Testis (tissue), 3 donors: ENCODE data around the gene SMIM5. TPM values are rescaled to one million over a fixed set of nuclear protein-coding genes. Genes with fewer than 3 reads are reported as not detected.
A peak's percentile ranks its signal among the peaks of the same experiment; 100 is the strongest.

Experiments
- DNase-seq: peaks from one replicate; pipeline ENCODE4 v3.0.0-alpha.2; 2019
- H3K27ac ChIP-seq, 2 donors: fragments of 200-600 bp; sonication (generic); one replicate each; pipeline ENCODE4 v1.5.1; 2019
- H3K27me3 ChIP-seq: fragments of 200-600 bp; sonication (generic); one replicate; pipeline ENCODE4 v1.5.1; 2019
- H3K36me3 ChIP-seq: fragments of 200-600 bp; sonication (generic); one replicate; pipeline ENCODE4 v1.5.1; 2017; ENCODE audit warnings: low read depth; ENCODE audit errors: missing control alignments
- H3K4me1 ChIP-seq: fragments of 200-600 bp; sonication (generic); one replicate; pipeline ENCODE4 v1.5.1; 2019
- H3K4me3 ChIP-seq, 2 donors: fragments of 200-600 bp; sonication (generic); one replicate each; pipeline ENCODE4 v1.5.1; 2017 to 2019
- H3K9me3 ChIP-seq: fragments of 200-600 bp; sonication (generic); one replicate; pipeline ENCODE4 v1.5.1; 2017
- POLR2A ChIP-seq: fragments of 450-650 bp; IDR thresholded peaks from one replicate; pipeline ENCODE4 v1.6.1; 2017; ENCODE audit warnings: antibody characterized with exemption, mild to moderate bottlenecking, moderate library complexity
- WGBS, 2 donors: methylation state at CpG; one replicate each; pipeline ENCODE4 v1.1.5; 2018; 5-methylcytosine and 5-hydroxymethylcytosine counted together
- intact Hi-C: fragments of 100-400 bp; cut with DNase I; formaldehyde crosslinking; loops from one replicate; pipeline ENCODE4 v1.15.1; 2023; ENCODE audit warnings: low total_unique reads
- polyA plus RNA-seq: library from polyadenylated mRNA; stranded (reverse); fragments of 350-450 nt; fragmentation: Illumina TruSeq; extraction: RNeasy Lipid Tissue Mini Kit (QIAGEN cat#74804); gene quantifications from one replicate; pipeline ENCODE4 v1.2.3, GENCODE V29; 2014; ENCODE audit warnings: low read depth, low replicate concordance; ENCODE audit not compliant: insufficient read depth
- total RNA-seq, 2 donors: library from RNA; depleted of rRNA; stranded (reverse); fragments of >200 nt; gene quantifications; one replicate each; pipeline ENCODE4 v1.2.3, GENCODE V29; 2016
- TF ChIP-seq, protein P1 (sequence below), 3 experiments: fragments of 450-650 bp in 2 of 3; fragments of 200-600 bp in 1 of 3; sonication (generic) in 1 of 3; IDR thresholded peaks; one replicate each; pipeline ENCODE4 v1.5.1; 2016 to 2019; ENCODE audit warnings: antibody characterized with exemption in 3 of 3, mild to moderate bottlenecking in 2 of 3, moderate library complexity in 1 of 3

Gene SMIM5
- total and polyA plus RNA-seq, 3 donors from 2014 or later = 1.9 to 2.0 (median 2.0) TPM

DNA sequence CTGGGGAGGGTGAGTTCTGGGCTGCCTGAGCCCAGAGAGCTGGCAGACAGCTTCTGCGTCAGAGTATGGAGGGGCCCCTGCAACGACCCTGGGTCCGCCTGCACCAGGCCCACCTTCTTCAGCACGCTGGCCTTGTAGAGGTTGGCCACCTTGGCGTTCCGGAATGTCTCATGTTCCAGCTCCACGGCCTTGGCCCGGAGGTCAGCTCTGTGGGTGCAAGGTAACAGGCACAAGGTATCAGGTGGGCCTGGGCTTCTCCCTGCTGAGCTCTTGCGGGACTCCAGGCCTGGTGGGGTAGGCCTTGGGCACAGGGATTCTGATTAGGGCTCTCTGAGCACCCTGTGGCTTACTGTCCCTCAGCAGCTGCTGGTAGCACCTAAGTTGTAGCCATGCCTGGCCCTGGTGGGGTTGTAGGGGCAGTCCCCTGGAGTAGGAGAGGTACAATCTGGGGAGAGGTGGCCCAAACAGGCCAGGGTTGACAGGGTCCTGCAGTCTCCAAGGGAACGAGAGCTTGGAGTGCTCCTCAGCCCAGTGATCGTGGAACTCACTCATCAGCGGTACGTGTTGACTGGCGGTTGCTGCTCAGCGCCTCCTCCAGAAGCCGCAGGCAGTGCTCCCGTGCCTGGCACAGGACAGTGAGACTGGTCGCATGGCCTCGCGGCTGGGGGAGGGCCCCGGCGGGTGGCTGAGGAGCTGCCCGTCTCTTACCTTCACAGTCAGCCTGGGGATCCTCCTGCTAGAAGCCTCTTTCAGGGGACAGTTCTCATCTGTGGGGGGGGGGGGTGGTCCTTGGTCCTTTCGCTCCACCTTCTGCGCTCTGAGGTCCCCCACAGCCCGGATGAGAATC is 2.9 kb upstream of the SMIM5 start:
- Histone ChIP-seq H3K36me3 (no peaks in the 10 kb centered on the region), H3K4me3 (no peak overlapping the region), H3K27me3 (no peaks in the 10 kb centered on the region), H3K9me3 (no peaks in the 10 kb centered on the region), H3K4me1 (peaks cover 26% of the 10 kb centered on the region), H3K27ac (no peak overlapping the region)
- intact Hi-C loops = no loop called here
- WGBS, 2 donors = 79 to 80% methylated on average over 18 to 26 of the region's 26 CpGs
- no peak for DNase-seq
- TF ChIP-seq POLR2A = no peak
- TF ChIP-seq, protein P1, sequence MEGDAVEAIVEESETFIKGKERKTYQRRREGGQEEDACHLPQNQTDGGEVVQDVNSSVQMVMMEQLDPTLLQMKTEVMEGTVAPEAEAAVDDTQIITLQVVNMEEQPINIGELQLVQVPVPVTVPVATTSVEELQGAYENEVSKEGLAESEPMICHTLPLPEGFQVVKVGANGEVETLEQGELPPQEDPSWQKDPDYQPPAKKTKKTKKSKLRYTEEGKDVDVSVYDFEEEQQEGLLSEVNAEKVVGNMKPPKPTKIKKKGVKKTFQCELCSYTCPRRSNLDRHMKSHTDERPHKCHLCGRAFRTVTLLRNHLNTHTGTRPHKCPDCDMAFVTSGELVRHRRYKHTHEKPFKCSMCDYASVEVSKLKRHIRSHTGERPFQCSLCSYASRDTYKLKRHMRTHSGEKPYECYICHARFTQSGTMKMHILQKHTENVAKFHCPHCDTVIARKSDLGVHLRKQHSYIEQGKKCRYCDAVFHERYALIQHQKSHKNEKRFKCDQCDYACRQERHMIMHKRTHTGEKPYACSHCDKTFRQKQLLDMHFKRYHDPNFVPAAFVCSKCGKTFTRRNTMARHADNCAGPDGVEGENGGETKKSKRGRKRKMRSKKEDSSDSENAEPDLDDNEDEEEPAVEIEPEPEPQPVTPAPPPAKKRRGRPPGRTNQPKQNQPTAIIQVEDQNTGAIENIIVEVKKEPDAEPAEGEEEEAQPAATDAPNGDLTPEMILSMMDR (IDR thresholded peaks at IDR 0.05) = no peak

DNA sequence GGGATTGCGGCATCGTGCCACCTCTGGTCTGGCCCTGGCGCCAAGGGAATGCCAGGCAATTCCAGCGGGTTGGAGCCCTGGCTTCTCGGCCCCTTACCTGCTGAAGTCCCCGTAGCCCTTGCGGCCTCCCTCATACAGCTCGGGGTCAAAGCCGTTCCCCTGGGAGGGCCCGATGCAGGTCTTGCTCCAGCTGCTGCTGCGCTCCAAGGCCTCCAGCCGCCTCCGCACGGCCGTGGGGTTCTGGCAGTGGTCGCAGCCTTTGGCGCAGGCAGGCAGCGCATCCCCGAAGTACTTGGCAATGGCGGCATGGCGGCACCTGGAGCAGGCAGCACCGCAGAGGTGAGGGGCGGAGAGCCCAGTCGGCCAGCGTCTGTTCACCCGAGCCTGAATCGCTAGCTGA is 1.9 kb upstream of the SMIM5 start:
- TF ChIP-seq, protein P1 (IDR thresholded peaks at IDR 0.05) = no peak
- no peak for TF ChIP-seq POLR2A
- H3K36me3 ChIP-seq = no peaks in the 10 kb centered on the region
- no peak overlapping the region for H3K27ac ChIP-seq
- no peak overlapping the region for H3K4me3 ChIP-seq
- peaks cover 33% of the 10 kb centered on the region for H3K4me1 ChIP-seq
- intact Hi-C loops = no loop called here
- no peaks in the 10 kb centered on the region for H3K9me3 ChIP-seq
- no peak for DNase-seq
- 78 to 81% methylated on average over 5 to 27 of the region's 27 CpGs for WGBS, 2 donors
- no peaks in the 10 kb centered on the region for H3K27me3 ChIP-seq

DNA sequence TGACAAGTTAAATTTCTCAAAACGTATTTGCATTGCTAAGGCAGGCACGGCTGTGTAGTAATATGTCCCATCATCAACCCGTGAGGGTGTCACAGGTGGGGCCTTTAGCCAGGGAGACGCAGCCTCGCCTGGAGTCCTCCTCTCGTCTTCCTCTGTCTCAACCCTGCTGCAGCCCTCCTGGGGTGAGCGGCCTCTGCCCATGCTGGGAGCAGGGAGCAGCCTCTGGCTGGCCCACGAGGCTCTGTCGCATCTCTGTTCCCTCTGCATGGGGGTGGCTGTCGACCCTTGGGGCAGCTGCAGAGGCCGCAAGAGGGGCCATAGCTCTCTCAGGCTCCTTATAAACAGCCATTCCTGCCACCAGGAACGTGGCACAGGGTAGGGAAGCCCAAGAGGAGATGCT is 806 bp upstream of the SMIM5 start:
- TF ChIP-seq, protein P1 (IDR thresholded peaks at IDR 0.05) = no peak
- TF ChIP-seq POLR2A = no peak
- Histone ChIP-seq H3K9me3 (no peaks in the 10 kb centered on the region), H3K4me3 (no peak overlapping the region), H3K27ac (peak overlapping the region in 1 of 2 donors; percentile 76), H3K36me3 (no peaks in the 10 kb centered on the region), H3K27me3 (no peaks in the 10 kb centered on the region), H3K4me1 (peaks cover 41% of the 10 kb centered on the region)
- 81 to 86% methylated on average over 11 to 12 of the region's 12 CpGs for WGBS, 2 donors
- intact Hi-C loops = no loop called here
- no peak for DNase-seq

DNA sequence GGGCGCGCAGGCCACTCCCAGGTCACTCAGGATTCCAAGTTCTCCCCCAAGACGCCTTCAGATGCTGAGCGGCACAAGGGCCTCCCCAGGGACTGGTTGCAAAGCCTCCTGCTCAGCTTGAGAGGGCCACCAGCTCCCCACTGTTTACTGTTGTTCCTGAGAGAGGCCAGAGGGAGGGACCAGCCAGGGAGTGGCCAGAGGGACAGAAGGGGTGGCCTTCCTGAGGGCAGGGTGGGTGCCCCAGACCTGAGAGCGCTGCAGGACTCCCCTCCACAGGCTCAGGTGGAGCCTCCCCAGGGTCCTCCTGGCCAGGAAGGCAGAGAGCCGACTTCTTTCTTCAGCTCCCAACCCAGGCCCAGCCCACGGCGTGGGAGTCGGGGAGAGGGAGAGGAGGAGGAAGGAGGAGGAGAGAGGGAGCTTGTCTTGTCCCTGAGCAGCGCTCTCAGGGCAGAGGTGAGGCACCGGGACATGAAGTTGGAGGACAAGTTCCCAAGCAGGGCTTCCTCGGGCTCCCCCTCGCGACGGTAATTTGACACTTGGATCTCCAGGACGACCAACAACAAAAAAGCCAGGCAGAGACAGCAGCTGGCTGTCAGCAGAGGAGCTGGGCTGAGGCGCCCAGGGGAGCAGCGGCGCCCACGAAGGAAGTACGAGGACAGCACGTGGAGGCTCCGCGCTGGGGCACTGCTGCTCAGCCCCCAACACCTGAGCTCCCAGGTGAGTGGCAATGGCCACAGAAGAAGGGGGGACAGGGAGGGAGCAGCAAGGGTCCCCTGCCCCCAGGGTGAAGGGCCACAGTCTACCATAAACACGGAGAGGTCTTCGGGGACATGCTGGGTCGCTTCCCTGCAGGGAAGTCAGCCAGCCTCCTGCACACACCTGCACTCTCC is 497 bp downstream of the SMIM5 start:
- DNase-seq = peak; percentile 96
- Histone ChIP-seq H3K27me3 (no peaks in the 10 kb centered on the region), H3K9me3 (no peaks in the 10 kb centered on the region), H3K27ac (peak overlapping the region; percentile 60 to 76), H3K4me3 (no peak overlapping the region), H3K4me1 (peaks cover 41% of the 10 kb centered on the region), H3K36me3 (no peaks in the 10 kb centered on the region)
- intact Hi-C loops = no loop called here
- TF ChIP-seq POLR2A = no peak
- TF ChIP-seq, protein P1 (IDR thresholded peaks at IDR 0.05) = peak in 2 of 3 experiments; percentile 58 to 61
- WGBS, 2 donors = 24 to 50% methylated on average over 21 to 27 of the region's 27 CpGs
